ENCODE data around the gene DLL3.
"Not testable (repeated sequence)": the region's sequence is repeated elsewhere in the genome, so short reads cannot be mapped to it uniquely, and the experiment has no call there.

DLL3 gene, protein sequence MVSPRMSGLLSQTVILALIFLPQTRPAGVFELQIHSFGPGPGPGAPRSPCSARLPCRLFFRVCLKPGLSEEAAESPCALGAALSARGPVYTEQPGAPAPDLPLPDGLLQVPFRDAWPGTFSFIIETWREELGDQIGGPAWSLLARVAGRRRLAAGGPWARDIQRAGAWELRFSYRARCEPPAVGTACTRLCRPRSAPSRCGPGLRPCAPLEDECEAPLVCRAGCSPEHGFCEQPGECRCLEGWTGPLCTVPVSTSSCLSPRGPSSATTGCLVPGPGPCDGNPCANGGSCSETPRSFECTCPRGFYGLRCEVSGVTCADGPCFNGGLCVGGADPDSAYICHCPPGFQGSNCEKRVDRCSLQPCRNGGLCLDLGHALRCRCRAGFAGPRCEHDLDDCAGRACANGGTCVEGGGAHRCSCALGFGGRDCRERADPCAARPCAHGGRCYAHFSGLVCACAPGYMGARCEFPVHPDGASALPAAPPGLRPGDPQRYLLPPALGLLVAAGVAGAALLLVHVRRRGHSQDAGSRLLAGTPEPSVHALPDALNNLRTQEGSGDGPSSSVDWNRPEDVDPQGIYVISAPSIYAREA
- total RNA-seq = 0 to 0.27 (median 0.10) reads per million in 4 experiments

GRCh38 chr19:39498798-39499642 lies at the start of gene DLL3:
Gene DLL3, plus strand, starts transcription at chr19:39498947. Its CDS starts 28 bp downstream, at chr19:39498975.
- DNase-seq = no peak

GRCh38 chr19:39449116-39449797 lies 49.5 kb upstream of the DLL3 start:
- DNase-seq = no peak

- DNase-seq = not testable (repeated sequence)
These were observed 47.5 kb upstream of the DLL3 start for GRCh38 chr19:39451257-39451656.

DNA sequence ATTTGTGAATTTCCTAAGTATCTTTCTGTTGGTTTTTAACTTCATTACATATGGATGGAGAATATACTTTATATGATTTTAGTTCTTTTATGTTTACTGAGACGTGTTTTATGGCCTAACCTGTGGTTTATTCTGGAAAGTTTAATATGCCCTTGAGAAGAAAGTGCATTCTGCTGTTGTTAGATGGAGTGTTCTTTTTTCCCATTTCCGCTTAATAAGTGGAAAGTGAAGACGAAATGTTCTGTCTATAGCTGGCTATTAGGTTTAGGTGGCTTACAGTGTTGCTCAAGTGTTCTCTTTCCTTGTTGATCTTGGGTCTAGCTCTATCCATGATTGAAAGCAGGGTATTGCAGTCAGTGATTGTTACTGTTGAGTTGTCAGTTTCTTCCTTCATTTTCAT lies 35.3 kb upstream of the DLL3 start:
- DNase-seq = no peak

- no peak for DNase-seq
These were observed 32.6 kb upstream of the DLL3 start for GRCh38 chr19:39465956-39466747.

- no peak for DNase-seq
These were observed 30.8 kb upstream of the DLL3 start for GRCh38 chr19:39467941-39468340.

DNA sequence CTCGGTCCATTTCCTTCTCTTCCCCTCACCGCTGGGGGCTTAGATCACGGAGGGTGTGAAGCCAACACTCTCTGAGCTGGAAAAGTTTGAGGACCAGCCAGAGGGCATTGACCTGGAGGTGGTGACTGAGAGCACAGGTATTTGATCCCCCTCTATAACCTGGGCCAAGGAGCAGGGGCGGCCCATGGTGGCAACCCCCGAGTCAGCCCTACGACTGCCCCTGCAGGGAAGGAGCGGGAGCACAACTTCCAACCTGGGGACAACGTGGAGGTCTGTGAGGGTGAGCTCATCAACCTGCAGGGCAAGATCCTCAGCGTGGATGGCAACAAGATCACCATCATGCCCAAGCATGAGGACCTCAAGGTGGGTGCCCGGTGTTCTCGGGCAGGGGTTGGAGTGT lies 29.7 kb upstream of the DLL3 start:
- no peak for DNase-seq

DNA sequence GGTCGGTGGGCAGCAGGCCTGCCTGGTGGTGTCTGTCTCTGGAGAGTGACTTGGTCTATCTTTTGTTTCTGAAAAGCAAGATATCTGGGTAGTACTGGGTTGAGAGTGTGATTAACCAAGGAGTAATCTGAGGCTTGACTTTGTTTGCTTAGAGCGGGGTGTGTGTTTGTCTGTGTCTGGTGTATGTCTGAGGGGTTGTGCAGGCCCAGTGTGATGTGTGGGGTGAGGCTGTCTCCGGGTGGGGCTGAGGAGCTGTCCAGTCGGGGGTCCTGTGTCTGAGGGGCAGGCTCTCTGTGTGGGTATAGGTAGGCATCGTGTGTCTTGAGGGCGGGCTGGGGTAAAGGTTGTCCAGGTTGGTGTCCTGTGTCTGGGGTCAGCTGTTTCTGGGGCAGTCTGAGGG lies 29.2 kb upstream of the DLL3 start:
- DNase-seq = no peak

GRCh38 chr19:39470724-39471339 lies 27.9 kb upstream of the DLL3 start:
- no peak for DNase-seq

GRCh38 chr19:39471756-39472536 lies 26.8 kb upstream of the DLL3 start:
- DNase-seq = no peak

DNA sequence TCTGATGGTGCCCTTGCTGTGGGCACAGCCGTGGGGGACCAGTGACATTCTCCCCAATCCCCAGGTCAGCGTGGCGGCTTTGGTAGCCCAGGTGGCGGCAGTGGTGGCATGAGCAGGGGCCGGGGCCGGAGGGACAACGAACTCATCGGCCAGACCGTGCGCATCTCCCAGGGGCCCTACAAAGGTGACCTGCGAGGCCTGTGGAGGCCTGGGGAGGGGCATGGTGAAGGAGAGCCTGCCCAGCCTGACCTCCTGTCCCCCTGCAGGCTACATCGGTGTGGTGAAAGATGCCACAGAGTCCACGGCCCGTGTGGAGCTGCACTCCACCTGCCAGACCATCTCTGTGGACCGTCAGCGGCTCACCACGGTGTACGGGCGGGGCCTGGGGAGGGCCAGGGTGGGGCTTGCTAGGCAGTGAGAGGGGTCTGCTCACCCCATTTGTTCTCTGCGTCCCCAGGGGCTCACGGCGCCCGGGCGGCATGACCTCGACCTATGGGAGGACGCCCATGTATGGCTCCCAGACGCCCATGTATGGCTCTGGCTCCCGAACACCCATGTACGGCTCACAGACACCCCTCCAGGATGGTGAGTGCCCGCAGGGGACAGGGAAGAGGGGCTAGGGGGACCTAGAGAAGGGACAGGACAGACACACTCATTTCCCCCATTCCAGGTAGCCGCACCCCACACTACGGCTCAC lies 25.9 kb upstream of the DLL3 start:
- DNase-seq = no peak

DNA sequence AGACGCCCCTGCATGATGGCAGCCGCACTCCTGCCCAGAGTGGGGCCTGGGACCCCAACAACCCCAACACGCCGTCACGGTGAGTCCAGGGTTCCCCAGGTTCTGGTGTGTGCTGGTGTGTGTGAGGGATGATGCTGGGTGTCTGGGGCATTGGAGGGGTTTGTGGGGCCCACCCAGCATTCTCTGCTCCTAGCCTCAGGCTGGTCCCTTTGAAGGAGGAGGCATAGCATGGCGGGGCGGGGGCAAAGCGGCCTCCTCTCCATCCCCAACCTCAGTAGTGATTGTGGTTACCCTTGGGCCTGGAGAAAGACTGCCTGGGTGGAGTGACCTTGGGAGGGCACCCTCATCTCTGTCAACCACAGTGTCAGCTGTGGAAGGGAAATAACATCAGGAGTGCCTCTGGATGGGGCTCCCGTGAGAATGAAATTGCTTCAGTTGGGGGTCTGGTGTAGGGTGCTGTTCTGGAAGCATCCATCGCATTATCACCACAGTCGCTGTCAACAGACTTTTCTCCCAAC lies 25.2 kb upstream of the DLL3 start:
- DNase-seq = no peak

- DNase-seq = peak; percentile 57
These were observed 24.6 kb upstream of the DLL3 start for GRCh38 chr19:39474139-39474620.

- DNase-seq = no peak
These were observed 23.0 kb upstream of the DLL3 start for GRCh38 chr19:39475748-39476147.

GRCh38 chr19:39479319-39479801 lies 19.4 kb upstream of the DLL3 start:
- not testable (repeated sequence) for DNase-seq

DNA sequence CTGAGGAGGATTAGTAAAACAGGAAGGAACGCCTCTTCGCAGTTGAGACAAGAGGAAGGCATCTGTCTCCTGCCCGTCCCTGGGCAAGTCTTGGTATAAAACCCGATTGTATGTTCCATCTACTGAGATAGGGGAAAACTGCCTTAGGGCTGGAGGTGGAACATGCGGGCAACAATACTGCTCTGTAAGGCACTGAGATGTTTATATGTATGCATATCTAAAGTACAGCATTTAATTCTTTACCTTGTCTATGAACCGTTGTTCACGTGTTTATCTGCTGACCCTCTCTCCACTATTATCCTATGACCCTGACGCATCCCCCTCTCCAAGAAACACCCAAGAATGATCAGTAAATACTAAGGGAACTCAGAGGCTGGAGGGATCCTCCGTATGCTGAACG lies 18.8 kb upstream of the DLL3 start:
- DNase-seq = no peak

DNA sequence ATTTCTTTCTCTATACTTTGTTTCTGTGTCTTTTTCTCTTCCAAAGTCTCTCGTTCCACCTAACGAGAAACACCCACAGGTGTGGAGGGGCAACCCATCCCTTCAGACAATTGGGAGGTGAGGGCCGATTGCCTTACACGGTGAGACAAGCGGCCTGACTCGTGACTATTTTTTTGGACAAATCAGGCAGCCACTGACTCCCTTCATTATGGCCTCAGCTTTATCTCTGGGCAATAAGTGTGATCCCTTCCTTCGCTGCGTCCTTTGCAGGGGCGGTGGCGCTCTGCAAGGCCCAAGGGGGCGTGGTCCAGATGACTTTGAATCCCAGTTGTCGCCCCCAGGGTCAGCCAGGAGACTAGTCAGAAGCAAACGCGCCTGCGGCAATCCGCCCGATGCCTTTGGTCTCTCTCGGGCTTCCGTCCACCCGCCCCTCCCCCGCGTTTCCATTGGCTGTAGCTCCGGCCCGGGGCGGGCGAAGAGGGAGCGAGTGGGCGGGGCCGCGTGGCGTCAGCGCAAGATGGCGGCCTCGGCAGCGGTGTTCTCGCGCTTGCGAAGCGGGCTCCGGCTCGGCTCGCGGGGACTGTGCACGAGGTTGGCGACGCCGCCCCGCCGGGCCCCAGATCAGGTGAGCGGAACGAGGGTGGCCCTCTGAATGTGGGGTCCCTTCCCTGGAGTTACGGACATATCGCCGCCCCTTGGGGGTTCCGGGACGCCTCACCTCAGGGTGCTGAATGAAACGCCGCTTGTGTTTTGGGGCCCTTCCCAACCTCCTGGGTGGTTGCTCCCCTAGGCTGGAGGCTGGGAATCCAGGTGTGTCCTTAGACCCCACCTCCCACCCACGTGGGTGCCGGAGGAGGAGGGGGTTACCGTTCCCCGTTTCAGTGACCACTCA lies 18.2 kb upstream of the DLL3 start, which contains the start of gene TIMM50:
Gene TIMM50 (plus strand): TSS at position 502 of the 892 bp plus-strand sequence. CDS start 16 bp downstream, at position 518.
- peak; percentile 95 for DNase-seq

DNA sequence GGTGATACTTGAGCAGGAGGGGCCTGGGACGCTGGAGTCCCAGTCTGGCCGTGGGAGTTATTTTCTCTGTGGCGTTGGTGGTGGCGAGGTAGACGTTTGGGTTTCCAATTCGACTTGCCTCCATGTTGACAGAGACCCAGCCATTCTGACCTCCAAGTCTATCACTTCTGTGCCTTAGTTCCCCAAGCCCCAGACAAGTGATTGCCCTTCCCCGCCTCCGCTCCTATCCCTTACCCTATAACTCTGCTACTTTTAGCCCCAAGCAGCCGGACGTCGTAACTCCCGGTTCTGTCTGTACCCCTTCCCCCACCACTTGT lies 17.6 kb upstream of the DLL3 start:
- DNase-seq = no peak
